GM23338 (cell line): ENCODE measurements around the gene LPP. TPM values are rescaled to one million over a fixed set of nuclear protein-coding genes. Genes with fewer than 3 reads are reported as not detected.

Experiments used
- ATAC-seq: fragments of 200-7000 bp; cut with Tn5 transposase; 3 replicates; pipeline ENCODE4 v1.9.1; 2020
- DNase-seq: peaks from one replicate; pipeline ENCODE4 v3.0.0-alpha.2; 2015; ENCODE audit warnings: low spot score
- H2AFZ ChIP-seq: fragments of 200-600 bp; sonication (generic); 2 replicates; pipeline ENCODE4 v1.8.0; 2016; ENCODE audit warnings: antibody characterized with exemption, mild to moderate bottlenecking, moderate library complexity
- H3F3A ChIP-seq: fragments of 200-600 bp; sonication (generic); replicated peaks from 2 replicates; pipeline ENCODE4 v1.8.0; 2017; ENCODE audit warnings: antibody characterized with exemption, mixed run types, low read depth
- H3K27ac ChIP-seq: fragments of 200-600 bp; sonication (generic); 2 replicates; pipeline ENCODE4 v1.6.1; 2016; ENCODE audit warnings: low read depth
- H3K27me3 ChIP-seq: fragments of 200-600 bp; sonication (generic); 2 replicates; pipeline ENCODE4 v1.8.0; 2016; ENCODE audit warnings: mild to moderate bottlenecking, mixed run types, moderate library complexity; ENCODE audit not compliant: insufficient read depth
- H3K36me3 ChIP-seq: fragments of 200-600 bp; sonication (generic); 2 replicates; pipeline ENCODE4 v1.8.0; 2016; ENCODE audit warnings: mild to moderate bottlenecking; ENCODE audit not compliant: insufficient read depth
- H3K4me1 ChIP-seq: fragments of 200-600 bp; sonication (generic); 2 replicates; pipeline ENCODE4 v1.8.0; 2016; ENCODE audit warnings: mild to moderate bottlenecking, moderate library complexity; ENCODE audit not compliant: insufficient read depth
- H3K4me2 ChIP-seq: fragments of 200-600 bp; sonication (generic); 2 replicates; pipeline ENCODE4 v1.7.1; 2017; ENCODE audit warnings: mixed run types
- H3K4me3 ChIP-seq: fragments of 200-600 bp; sonication (generic); 2 replicates; pipeline ENCODE4 v1.6.1; 2016; ENCODE audit warnings: mixed run types
- H3K79me2 ChIP-seq: fragments of 200-600 bp; sonication (generic); replicated peaks from 2 replicates; pipeline ENCODE4 v1.8.0; 2017; ENCODE audit warnings: mild to moderate bottlenecking; ENCODE audit not compliant: insufficient read depth
- H3K9me2 ChIP-seq: fragments of 200-600 bp; sonication (generic); 2 replicates; pipeline ENCODE4 v1.8.0; 2017; ENCODE audit not compliant: insufficient read depth
- H4K20me1 ChIP-seq: fragments of 200-600 bp; sonication (generic); replicated peaks from 2 replicates; pipeline ENCODE4 v1.8.0; 2017; ENCODE audit warnings: mild to moderate bottlenecking; ENCODE audit not compliant: insufficient read depth
- H3K27ac Mint-ChIP-seq: 2 replicates; pipeline ENCODE4 v1.8.0; 2020; ENCODE audit warnings: inconsistent platforms, mild to moderate bottlenecking, moderate library complexity, mixed read lengths
- H3K27me3 Mint-ChIP-seq: 3 replicates; pipeline ENCODE4 v1.8.0; 2022; ENCODE audit warnings: low read depth, mild to moderate bottlenecking, moderate library complexity, mixed read lengths, inconsistent platforms; ENCODE audit not compliant: insufficient read depth, poor library complexity
- H3K36me3 Mint-ChIP-seq: 3 replicates; pipeline ENCODE4 v1.8.0; 2021; ENCODE audit warnings: low read depth, mild to moderate bottlenecking, inconsistent platforms, moderate library complexity, mixed read lengths
- H3K4me1 Mint-ChIP-seq: 3 replicates; pipeline ENCODE4 v1.8.0; 2020; ENCODE audit warnings: mild to moderate bottlenecking, inconsistent platforms, mixed read lengths
- H3K4me3 Mint-ChIP-seq: 3 replicates; pipeline ENCODE4 v1.8.0; 2021; ENCODE audit warnings: moderate library complexity, mild to moderate bottlenecking, inconsistent platforms, mixed read lengths
- H3K9me3 Mint-ChIP-seq: 3 replicates; pipeline ENCODE4 v1.8.0; 2020; ENCODE audit warnings: moderate library complexity, mild to moderate bottlenecking, inconsistent platforms, mixed read lengths
- CREB1 ChIP-seq: fragments of 250-450 bp; sonication (Bioruptor Pico); IDR thresholded peaks from 2 replicates; pipeline ENCODE4 v1.5.0; 2020; ENCODE audit warnings: low read depth, mild to moderate bottlenecking, moderate library complexity
- CTCF ChIP-seq, 2 experiments: fragments of 200-600 bp in 1 of 2; sonication (generic) in 1 of 2; conservative IDR thresholded peaks; 2 replicates each; pipeline versions ENCODE4 v1.5.1 to v1.6.1; 2016 to 2017; ENCODE audit warnings: antibody characterized with exemption in 2 of 2, low read depth in 2 of 2, mild to moderate bottlenecking in 2 of 2, moderate library complexity in 1 of 2
- EZH2 ChIP-seq: fragments of 200-600 bp; sonication (generic); IDR thresholded peaks from one replicate; pipeline ENCODE4 v1.8.0; 2017; ENCODE audit warnings: antibody characterized with exemption, mild to moderate bottlenecking, low read depth; ENCODE audit not compliant: unreplicated experiment
- EZH2phosphoT487 ChIP-seq: fragments of 200-600 bp; sonication (generic); IDR thresholded peaks from one replicate; pipeline ENCODE4 v1.8.1; 2018; ENCODE audit warnings: antibody characterized with exemption; ENCODE audit not compliant: unreplicated experiment
- JUNB ChIP-seq: IDR thresholded peaks from one replicate; pipeline ENCODE4 v1.6.1; 2016; ENCODE audit warnings: antibody characterized with exemption; ENCODE audit not compliant: unreplicated experiment
- NANOG ChIP-seq: IDR thresholded peaks from 2 replicates; pipeline ENCODE4 v1.6.1; 2016; ENCODE audit warnings: antibody characterized with exemption, borderline replicate concordance
- POLR2AphosphoS5 ChIP-seq: IDR thresholded peaks from 2 replicates; pipeline ENCODE4 v1.6.1; 2016; ENCODE audit warnings: antibody characterized with exemption, low read depth
- REST ChIP-seq: IDR thresholded peaks from one replicate; pipeline ENCODE4 v1.6.1; 2018; ENCODE audit warnings: antibody characterized with exemption; ENCODE audit not compliant: unreplicated experiment
- STAT1 ChIP-seq: IDR thresholded peaks from one replicate; pipeline ENCODE4 v1.6.1; 2016; ENCODE audit warnings: antibody characterized with exemption; ENCODE audit not compliant: unreplicated experiment
- ZNF114 ChIP-seq: fragments of 250-450 bp; sonication (Bioruptor Pico); IDR thresholded peaks from 2 replicates; pipeline ENCODE4 v1.5.0; 2020; ENCODE audit warnings: mild to moderate bottlenecking, moderate library complexity
- ZNF331 ChIP-seq: fragments of 250-450 bp; sonication (Bioruptor Pico); IDR thresholded peaks from 2 replicates; pipeline ENCODE4 v1.5.0; 2020; ENCODE audit warnings: low read depth, mild to moderate bottlenecking, moderate library complexity
- ZNF462 ChIP-seq: fragments of 250-450 bp; sonication (Bioruptor Pico); IDR thresholded peaks from 2 replicates; pipeline ENCODE4 v1.5.0; 2020; ENCODE audit warnings: mild to moderate bottlenecking, moderate library complexity
- polyA plus RNA-seq: library from polyadenylated mRNA; unstranded; fragments of >200 nt; fragmentation: Nextera tagmentation; extraction: Ambion mirVana; gene quantifications from 2 replicates; pipeline ENCODE4 v1.2.1, GENCODE V29; 2016
- total RNA-seq: library from RNA; depleted of rRNA; stranded (reverse); fragments of >200 nt; shearing (Covaris generic); gene quantifications from 2 replicates; pipeline ENCODE4 v1.2.3, GENCODE V29; 2014

Gene LPP
- total and polyA plus RNA-seq, 2 experiments from 2014 or later, result 23.0 to 35.2 TPM

DNA sequence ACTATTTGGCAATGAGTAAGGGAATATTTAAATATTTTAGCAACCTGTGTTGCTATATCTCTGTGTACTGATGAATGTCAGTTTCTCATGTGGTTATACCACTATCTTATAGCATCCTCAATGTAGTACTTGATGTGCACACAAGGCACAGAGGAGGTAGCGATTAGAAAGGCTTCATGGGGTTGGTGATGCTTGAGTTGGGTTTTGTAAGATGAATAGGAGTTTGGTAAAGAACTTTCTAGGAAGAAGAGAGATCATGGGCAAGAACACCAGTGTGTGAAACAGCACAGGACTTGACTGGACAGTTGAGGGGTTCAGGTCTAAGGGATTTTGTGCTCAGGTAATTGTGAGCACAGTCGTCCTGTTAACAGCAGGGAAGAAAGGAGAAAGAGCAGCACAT is 38.1 kb downstream of the LPP start (continued):
- no peak for TF ChIP-seq ZNF462 (CRISPR knock-in tag)
- no peak for TF ChIP-seq STAT1
- no peak for TF ChIP-seq ZNF114
- TF ChIP-seq POLR2AphosphoS5, result no peak
- TF ChIP-seq JUNB, result no peak
- no peak for TF ChIP-seq CREB1 (CRISPR knock-in tag)
- TF ChIP-seq NANOG, result no peak
- no peak for TF ChIP-seq EZH2phosphoT487
- TF ChIP-seq EZH2, result no peak

- peaks cover 2% of the 10 kb centered on the region; the same call in 1 of the 2 replicates for H4K20me1 ChIP-seq
These were observed 40.4 kb downstream of the LPP start for GRCh38 chr3:188194332-188194731.

More at GRCh38 chr3:188194332-188194731, 40.4 kb downstream of the LPP start:
- Mint-ChIP-seq H3K4me3 (no peak overlapping the region), H3K27me3 (no peaks in the 10 kb centered on the region), H3K9me3 (no peaks in the 10 kb centered on the region), H3K36me3 (no peaks in the 10 kb centered on the region; the same call in 2 of the 3 replicates), H3K4me1 (peaks cover 26% of the 10 kb centered on the region), H3K27ac (peak overlapping the region; percentile 46; the same call in 1 of the 2 replicates)
- H3K4me1 ChIP-seq, result no peaks in the 10 kb centered on the region
- no peak overlapping the region for H3K4me2 ChIP-seq
- no peaks in the 10 kb centered on the region for H3K36me3 ChIP-seq
- H3K79me2 ChIP-seq, result peaks cover 56% of the 10 kb centered on the region
- DNase-seq, result no peak
- no peak for ATAC-seq
- no peaks in the 10 kb centered on the region for H3K9me2 ChIP-seq
- H3K27me3 ChIP-seq, result no peaks in the 10 kb centered on the region
- no peak overlapping the region for H3K27ac ChIP-seq
- H3F3A ChIP-seq, result no peaks in the 10 kb centered on the region
- no peak overlapping the region for H3K4me3 ChIP-seq
- no peak overlapping the region for H2AFZ ChIP-seq
- TF ChIP-seq CREB1 (CRISPR knock-in tag) (no peak), EZH2phosphoT487 (no peak), CTCF (conservative IDR thresholded peaks at IDR 0.05; ENCODE audit: low read depth in 2 of 2) (no peak), POLR2AphosphoS5 (no peak), REST (no peak), ZNF331 (CRISPR knock-in tag) (no peak), EZH2 (no peak), JUNB (no peak), STAT1 (no peak)
